ENCODE data around the gene LMAN1L.

LMAN1L gene

GRCh38 chr15:74790080-74790916 is 22.3 kb upstream of the LMAN1L start:
- Histone ChIP-seq H3K36me3 (ENCODE audit: insufficient read depth, low read length) (no peaks in the 10 kb centered on the region), H3K9ac (ENCODE audit: low read depth, low read length) (no peak overlapping the region), H3K9me3 (ENCODE audit: insufficient read depth, low read depth, low read length) (no peaks in the 10 kb centered on the region), H3K4me3 (ENCODE audit: low read length) (no peak overlapping the region), H3K27ac (ENCODE audit: low read depth, low read length) (no peak overlapping the region), H3K4me1 (ENCODE audit: insufficient read depth, low read length) (peaks cover 21% of the 10 kb centered on the region), H3K27me3 (ENCODE audit: insufficient read depth, low read length) (no peaks in the 10 kb centered on the region; the same call in 1 of the 2 replicates)
- 85% methylated on average over 15 of the region's 15 CpGs for WGBS

GRCh38 chr15:74791007-74791406 is 21.6 kb upstream of the LMAN1L start:
- no peaks in the 10 kb centered on the region for H3K36me3 ChIP-seq (ENCODE audit: insufficient read depth, low read length)
- no peaks in the 10 kb centered on the region for H3K9me3 ChIP-seq (ENCODE audit: insufficient read depth, low read depth, low read length)
- no peak overlapping the region for H3K9ac ChIP-seq (ENCODE audit: low read depth, low read length)
- H3K27me3 ChIP-seq (ENCODE audit: insufficient read depth, low read length), result no peaks in the 10 kb centered on the region; the same call in 1 of the 2 replicates
- no CpG with 5 or more reads among the region's 1 CpG for WGBS
- H3K4me3 ChIP-seq (ENCODE audit: low read length), result no peak overlapping the region
- peaks cover 21% of the 10 kb centered on the region for H3K4me1 ChIP-seq (ENCODE audit: insufficient read depth, low read length)
- no peak overlapping the region for H3K27ac ChIP-seq (ENCODE audit: low read depth, low read length)

- Histone ChIP-seq H3K27me3 (ENCODE audit: insufficient read depth, low read length) (no peaks in the 10 kb centered on the region; the same call in 1 of the 2 replicates), H3K9me3 (ENCODE audit: insufficient read depth, low read depth, low read length) (no peaks in the 10 kb centered on the region), H3K36me3 (ENCODE audit: insufficient read depth, low read length) (no peaks in the 10 kb centered on the region), H3K27ac (ENCODE audit: low read depth, low read length) (no peak overlapping the region), H3K4me3 (ENCODE audit: low read length) (no peak overlapping the region), H3K4me1 (ENCODE audit: insufficient read depth, low read length) (peaks cover 21% of the 10 kb centered on the region), H3K9ac (ENCODE audit: low read depth, low read length) (no peak overlapping the region)
- 94% methylated on average over 7 of the region's 7 CpGs for WGBS
These were observed 21.0 kb upstream of the LMAN1L start for GRCh38 chr15:74791667-74792066.

- Histone ChIP-seq H3K27me3 (ENCODE audit: insufficient read depth, low read length) (no peaks in the 10 kb centered on the region; the same call in 1 of the 2 replicates), H3K27ac (ENCODE audit: low read depth, low read length) (no peak overlapping the region), H3K4me3 (ENCODE audit: low read length) (no peak overlapping the region), H3K4me1 (ENCODE audit: insufficient read depth, low read length) (peaks cover 20% of the 10 kb centered on the region), H3K9me3 (ENCODE audit: insufficient read depth, low read depth, low read length) (no peaks in the 10 kb centered on the region), H3K9ac (ENCODE audit: low read depth, low read length) (no peak overlapping the region), H3K36me3 (ENCODE audit: insufficient read depth, low read length) (no peaks in the 10 kb centered on the region)
- WGBS, result 86% methylated on average over 12 of the region's 12 CpGs
These were observed 20.2 kb upstream of the LMAN1L start for GRCh38 chr15:74792227-74793016.

GRCh38 chr15:74793135-74794028 is 19.3 kb upstream of the LMAN1L start:
- Histone ChIP-seq H3K27ac (ENCODE audit: low read depth, low read length) (no peak overlapping the region), H3K9me3 (ENCODE audit: insufficient read depth, low read depth, low read length) (no peaks in the 10 kb centered on the region), H3K27me3 (ENCODE audit: insufficient read depth, low read length) (no peaks in the 10 kb centered on the region; the same call in 1 of the 2 replicates), H3K9ac (ENCODE audit: low read depth, low read length) (no peak overlapping the region), H3K36me3 (ENCODE audit: insufficient read depth, low read length) (no peaks in the 10 kb centered on the region), H3K4me3 (ENCODE audit: low read length) (no peak overlapping the region), H3K4me1 (ENCODE audit: insufficient read depth, low read length) (peaks cover 12% of the 10 kb centered on the region)
- 63% methylated on average over 12 of the region's 12 CpGs for WGBS

GRCh38 chr15:74794248-74794969 is 18.2 kb upstream of the LMAN1L start:
- H3K36me3 ChIP-seq (ENCODE audit: insufficient read depth, low read length), result no peaks in the 10 kb centered on the region
- WGBS, result 91% methylated on average over 6 of the region's 9 CpGs
- H3K4me1 ChIP-seq (ENCODE audit: insufficient read depth, low read length), result peaks cover 2% of the 10 kb centered on the region; the same call in 1 of the 2 replicates
- H3K4me3 ChIP-seq (ENCODE audit: low read length), result no peak overlapping the region
- no peaks in the 10 kb centered on the region; the same call in 1 of the 2 replicates for H3K27me3 ChIP-seq (ENCODE audit: insufficient read depth, low read length)
- no peak overlapping the region for H3K9ac ChIP-seq (ENCODE audit: low read depth, low read length)
- no peak overlapping the region for H3K27ac ChIP-seq (ENCODE audit: low read depth, low read length)
- no peaks in the 10 kb centered on the region for H3K9me3 ChIP-seq (ENCODE audit: insufficient read depth, low read depth, low read length)

- no peak overlapping the region for H3K9ac ChIP-seq (ENCODE audit: low read depth, low read length)
- H3K4me3 ChIP-seq (ENCODE audit: low read length), result no peak overlapping the region
- no peak overlapping the region for H3K27ac ChIP-seq (ENCODE audit: low read depth, low read length)
- 90% methylated on average over 7 of the region's 9 CpGs for WGBS
- no peaks in the 10 kb centered on the region for H3K36me3 ChIP-seq (ENCODE audit: insufficient read depth, low read length)
- no peaks in the 10 kb centered on the region for H3K27me3 ChIP-seq (ENCODE audit: insufficient read depth, low read length)
- no peaks in the 10 kb centered on the region for H3K9me3 ChIP-seq (ENCODE audit: insufficient read depth, low read depth, low read length)
- H3K4me1 ChIP-seq (ENCODE audit: insufficient read depth, low read length), result no peaks in the 10 kb centered on the region; the same call in 1 of the 2 replicates
These were observed 17.7 kb upstream of the LMAN1L start for GRCh38 chr15:74794970-74795349.

GRCh38 chr15:74795966-74796625 is 16.5 kb upstream of the LMAN1L start:
- Histone ChIP-seq H3K36me3 (ENCODE audit: insufficient read depth, low read length) (peaks cover 4% of the 10 kb centered on the region), H3K4me3 (ENCODE audit: low read length) (no peak overlapping the region), H3K9me3 (ENCODE audit: insufficient read depth, low read depth, low read length) (no peaks in the 10 kb centered on the region), H3K9ac (ENCODE audit: low read depth, low read length) (no peak overlapping the region), H3K27ac (ENCODE audit: low read depth, low read length) (no peak overlapping the region), H3K27me3 (ENCODE audit: insufficient read depth, low read length) (no peaks in the 10 kb centered on the region), H3K4me1 (ENCODE audit: insufficient read depth, low read length) (no peaks in the 10 kb centered on the region; the same call in 1 of the 2 replicates)
- 97% methylated on average over 14 of the region's 14 CpGs for WGBS

- 93% methylated on average over 25 of the region's 25 CpGs for WGBS
- no peaks in the 10 kb centered on the region; the same call in 1 of the 2 replicates for H3K4me1 ChIP-seq (ENCODE audit: insufficient read depth, low read length)
- no peak overlapping the region for H3K27ac ChIP-seq (ENCODE audit: low read depth, low read length)
- no peak overlapping the region for H3K9ac ChIP-seq (ENCODE audit: low read depth, low read length)
- H3K36me3 ChIP-seq (ENCODE audit: insufficient read depth, low read length), result peaks cover 29% of the 10 kb centered on the region
- H3K9me3 ChIP-seq (ENCODE audit: insufficient read depth, low read depth, low read length), result no peaks in the 10 kb centered on the region
- no peaks in the 10 kb centered on the region for H3K27me3 ChIP-seq (ENCODE audit: insufficient read depth, low read length)
- H3K4me3 ChIP-seq (ENCODE audit: low read length), result no peak overlapping the region
These were observed 14.0 kb upstream of the LMAN1L start for GRCh38 chr15:74798388-74799254.
